ENCODE results near the gene CSDE1.
A peak's percentile ranks its signal among the peaks of the same experiment; 100 is the strongest.

The CSDE1 gene

DNA sequence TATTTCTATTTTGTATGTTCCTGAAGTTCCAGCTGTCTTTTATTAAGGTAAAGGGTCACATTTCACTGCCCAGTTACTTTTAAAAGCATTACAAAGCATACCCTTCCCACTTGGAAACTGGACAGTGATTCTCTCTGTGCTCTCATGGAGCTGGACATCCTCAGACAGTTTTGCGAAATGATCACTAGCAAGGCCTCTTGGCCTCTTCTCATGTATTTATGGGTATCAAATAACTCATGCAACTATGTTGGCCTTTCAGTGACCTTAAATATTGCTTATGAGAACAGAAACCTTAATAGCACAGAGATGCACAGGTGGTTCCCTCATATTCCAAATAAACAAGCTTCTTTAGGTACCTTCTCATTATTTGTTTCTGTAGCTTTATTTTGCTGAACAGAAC lies 54.5 kb downstream of the CSDE1 start:
- DNase-seq (ENCODE audit: low read depth in 2 of 2, low spot score in 1 of 2) = no peak

DNA sequence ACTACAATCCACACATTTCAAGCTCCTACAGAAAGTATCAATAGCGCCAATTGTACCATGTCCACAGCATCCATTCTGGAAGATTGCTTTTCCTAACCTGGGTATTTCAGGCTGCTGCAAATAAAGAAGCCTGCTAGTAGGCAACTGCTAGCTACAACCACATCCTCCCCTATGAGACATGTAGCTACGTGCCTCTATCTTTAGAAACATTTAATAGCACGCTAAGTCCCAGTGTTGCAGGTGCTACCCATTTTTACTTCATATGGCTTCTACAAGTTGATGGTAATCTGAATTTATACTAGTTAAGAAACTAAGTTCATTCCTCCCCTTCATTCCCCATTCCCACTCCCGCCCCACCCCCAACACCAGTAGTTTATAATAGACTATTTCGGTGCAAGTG lies 55.0 kb downstream of the CSDE1 start:
- DNase-seq (ENCODE audit: low read depth in 2 of 2, low spot score in 1 of 2) = no peak

DNA sequence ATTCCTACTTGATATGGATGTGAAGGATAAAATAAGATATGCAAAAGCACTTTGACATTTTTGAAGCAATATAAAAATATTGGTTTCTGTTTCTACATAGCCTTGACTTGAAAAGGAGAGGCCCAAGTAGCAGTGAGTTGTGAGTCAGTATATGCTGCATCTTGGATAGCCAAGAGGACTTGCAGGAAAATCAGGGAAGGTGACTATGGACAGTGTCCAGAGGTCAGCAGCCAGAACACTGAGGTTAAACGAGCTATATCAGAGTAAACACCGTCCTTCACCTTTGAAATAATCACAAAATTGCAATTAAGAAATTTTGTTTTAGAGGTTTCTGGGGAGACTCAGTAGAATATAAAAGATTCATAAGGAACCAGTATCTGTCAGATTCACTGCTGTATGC lies 55.9 kb downstream of the CSDE1 start:
- DNase-seq (ENCODE audit: low read depth in 2 of 2, low spot score in 1 of 2) = no peak

DNA sequence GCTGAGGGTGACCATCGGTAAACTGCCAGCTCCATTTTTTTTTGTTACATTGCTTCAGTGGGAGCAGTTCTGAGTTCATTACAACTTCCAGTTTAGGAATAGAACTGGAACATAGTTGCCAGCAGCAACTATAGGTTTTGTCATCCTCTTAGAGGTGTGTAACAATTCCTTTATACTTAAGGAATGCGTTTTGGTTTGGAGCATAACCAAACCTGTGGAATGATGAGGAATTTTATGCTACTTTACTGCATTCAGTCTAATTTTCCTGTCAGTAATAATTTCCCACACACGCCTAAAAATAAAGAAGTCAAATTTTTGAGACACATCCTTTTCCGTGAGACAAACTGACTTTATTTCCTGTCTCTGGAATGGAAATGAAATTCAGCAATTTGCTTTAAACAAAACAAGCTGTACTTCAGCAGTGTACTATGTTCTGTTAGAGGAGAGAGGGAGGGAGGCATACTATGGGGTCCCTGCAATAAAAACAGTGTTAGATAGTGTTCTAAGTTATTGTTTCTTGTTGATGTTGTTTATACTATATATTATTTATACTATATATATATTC lies 57.7 kb downstream of the CSDE1 start:
- no peak for DNase-seq (ENCODE audit: low read depth in 2 of 2, low spot score in 1 of 2)

DNA sequence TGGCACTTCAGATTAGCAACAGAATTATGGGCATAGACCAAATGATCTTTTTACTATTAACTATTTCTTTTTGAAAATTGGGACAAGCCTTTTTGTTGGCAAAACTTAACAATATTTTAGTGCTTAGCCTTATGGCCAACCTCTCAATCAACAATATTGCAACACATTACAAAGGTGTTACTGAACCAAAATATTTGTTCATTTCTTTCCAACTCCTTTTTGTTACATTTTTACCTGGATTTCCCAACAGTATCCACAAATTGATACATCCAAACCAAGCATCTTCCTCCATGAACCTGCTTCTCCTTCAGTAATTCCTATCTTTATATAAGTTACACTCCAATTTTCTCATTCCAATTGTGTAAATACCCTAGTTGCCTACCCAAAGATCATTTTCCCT lies 61.0 kb downstream of the CSDE1 start:
- DNase-seq (ENCODE audit: low read depth in 2 of 2, low spot score in 1 of 2) = no peak

DNA sequence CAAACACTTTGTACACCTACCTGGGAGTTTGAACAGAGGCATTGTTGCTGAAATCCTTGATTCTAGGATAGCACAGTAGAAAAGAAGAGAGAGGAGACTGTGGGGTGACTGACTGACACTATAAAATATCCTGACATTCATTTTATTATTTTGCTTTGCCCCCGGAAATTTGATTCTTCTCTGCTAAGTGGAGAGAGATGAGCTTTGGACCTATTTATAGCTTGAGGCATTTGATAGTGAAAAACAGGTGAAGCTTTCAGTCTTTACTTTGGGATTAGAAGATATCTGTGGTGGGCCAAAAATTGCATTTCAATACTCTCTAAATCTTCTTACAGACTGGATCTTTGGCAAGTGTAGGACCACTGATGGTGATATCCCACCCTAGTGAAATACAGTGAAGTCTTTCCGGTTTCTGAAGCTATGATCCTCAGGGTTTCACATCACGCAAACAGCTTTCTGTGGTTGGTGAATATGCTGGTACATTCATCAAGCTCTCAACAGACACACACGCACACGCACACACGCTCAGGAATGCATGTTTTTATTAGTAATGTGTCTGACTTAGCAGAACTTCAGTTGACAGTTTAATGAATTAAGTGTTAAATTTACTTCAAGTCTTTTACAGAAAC lies 62.2 kb downstream of the CSDE1 start, which contains the start of gene AMPD1:
Gene AMPD1 (minus strand): TSS at position 117 of the 629 bp plus-strand sequence. CDS start 75 bp downstream, at position 42.
- DNase-seq (ENCODE audit: low read depth in 2 of 2, low spot score in 1 of 2) = no peak

DNA sequence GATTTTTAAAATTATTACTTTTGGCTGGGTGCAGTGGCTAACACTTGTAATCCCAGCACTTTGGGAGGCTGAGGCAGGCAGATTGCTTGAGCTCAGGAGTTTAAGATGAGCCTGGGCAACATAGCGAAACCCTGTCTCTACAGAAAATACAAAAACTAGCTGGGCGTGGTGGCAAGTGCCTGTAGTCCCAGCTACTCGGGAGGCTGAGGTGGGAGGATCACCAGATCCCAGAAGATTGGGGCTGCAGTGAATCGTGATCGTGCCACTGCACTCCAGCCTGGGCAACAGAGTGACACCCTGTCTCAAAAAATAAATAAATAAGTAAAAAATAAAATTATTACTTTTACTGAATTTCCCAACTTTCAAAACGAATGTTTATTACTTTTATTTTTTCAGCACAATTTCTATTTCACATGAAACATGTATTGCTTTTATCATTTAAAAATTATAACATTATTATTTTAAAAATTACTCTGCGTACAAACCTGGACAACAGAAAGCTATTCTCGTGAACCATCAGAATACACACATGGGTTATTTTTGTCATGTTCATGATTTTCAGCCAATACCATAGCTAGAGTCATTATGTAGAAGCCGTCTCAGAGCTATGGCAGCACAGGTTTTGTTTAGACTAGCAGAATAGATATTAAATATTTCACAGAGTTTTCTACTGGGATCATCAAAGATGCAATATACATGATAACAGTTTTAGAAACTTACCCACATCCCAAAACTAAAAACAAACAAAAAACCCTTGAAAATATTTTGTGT lies 63.1 kb downstream of the CSDE1 start:
- no peak for DNase-seq (ENCODE audit: low read depth in 2 of 2, low spot score in 1 of 2)

DNA sequence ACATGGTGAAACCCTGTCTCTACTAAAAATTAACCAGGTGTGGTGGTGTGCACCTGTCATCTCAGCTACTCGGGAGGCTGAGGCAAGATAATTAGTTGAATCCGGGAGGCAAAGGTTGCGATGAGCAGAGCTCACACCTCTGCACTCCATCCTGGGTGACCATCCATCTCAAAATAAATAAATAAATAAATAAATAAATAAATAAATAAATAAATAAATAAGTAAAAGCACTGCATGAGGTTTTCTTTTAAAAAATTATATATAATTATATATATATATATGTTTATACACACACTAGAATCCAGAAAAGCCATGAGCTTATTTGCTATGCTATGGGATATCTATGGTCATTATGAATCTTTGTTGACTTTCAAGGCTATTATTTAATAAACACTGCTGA lies 64.8 kb downstream of the CSDE1 start:
- DNase-seq (ENCODE audit: low read depth in 2 of 2, low spot score in 1 of 2) = no peak

DNA sequence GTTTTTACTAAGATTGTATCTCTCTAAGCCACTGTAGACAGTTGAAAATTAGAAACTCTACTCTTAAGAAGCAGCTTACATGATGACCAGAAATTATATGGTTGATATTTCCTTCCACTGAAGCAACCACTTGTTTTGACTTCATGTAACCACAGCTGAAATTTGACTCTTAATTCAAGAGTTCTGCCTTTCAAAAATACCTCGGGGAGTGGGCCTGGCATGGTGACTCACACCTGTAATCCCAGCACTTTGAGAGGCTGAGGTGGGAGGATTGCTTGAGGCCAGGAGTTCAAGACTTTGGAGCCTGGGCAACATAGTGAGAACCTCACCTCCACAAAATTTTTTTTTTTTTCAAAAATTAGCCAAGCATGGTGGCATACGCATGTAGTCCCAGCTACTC lies 66.7 kb downstream of the CSDE1 start:
- no peak for DNase-seq (ENCODE audit: low read depth in 2 of 2, low spot score in 1 of 2)

DNA sequence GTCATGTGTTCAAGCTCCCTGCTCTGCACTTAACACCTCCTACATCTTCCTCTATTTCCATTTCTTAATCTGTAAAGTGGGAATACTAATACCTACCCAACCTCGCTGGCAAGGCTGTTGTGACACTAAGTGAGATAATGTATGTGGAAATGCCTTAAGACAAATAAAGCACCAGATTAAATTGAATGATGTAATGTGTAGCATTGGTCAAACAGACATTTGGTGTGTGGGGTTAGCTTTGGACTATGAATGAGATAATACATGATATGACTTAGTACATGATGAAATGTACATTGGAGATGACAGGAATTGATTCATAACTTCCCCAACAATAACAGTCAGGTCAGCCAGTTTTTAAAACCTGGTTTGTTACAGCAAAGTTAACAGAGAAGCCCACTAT lies 67.6 kb downstream of the CSDE1 start:
- DNase-seq (ENCODE audit: low read depth in 2 of 2, low spot score in 1 of 2) = no peak

DNA sequence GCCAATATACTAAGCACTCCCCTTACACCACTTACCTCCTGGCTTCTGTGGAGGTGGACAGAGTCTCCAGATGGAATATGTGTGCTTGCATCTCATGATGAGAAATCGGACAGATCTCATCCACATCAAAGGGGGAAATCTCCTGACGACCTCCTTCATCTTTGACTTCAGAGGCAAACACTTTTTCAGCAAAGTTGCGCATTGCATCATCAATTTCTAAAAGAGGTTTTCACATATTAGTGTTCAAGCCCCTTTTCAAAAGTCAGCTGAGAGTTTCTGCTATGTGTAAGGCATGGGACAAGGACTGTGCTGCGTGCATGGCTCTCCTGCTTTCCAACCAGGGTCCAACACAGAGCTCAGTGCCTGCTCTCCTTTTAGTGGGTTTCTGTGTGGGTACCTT lies 69.3 kb downstream of the CSDE1 start:
- no peak for DNase-seq (ENCODE audit: low read depth in 2 of 2, low spot score in 1 of 2)

DNA sequence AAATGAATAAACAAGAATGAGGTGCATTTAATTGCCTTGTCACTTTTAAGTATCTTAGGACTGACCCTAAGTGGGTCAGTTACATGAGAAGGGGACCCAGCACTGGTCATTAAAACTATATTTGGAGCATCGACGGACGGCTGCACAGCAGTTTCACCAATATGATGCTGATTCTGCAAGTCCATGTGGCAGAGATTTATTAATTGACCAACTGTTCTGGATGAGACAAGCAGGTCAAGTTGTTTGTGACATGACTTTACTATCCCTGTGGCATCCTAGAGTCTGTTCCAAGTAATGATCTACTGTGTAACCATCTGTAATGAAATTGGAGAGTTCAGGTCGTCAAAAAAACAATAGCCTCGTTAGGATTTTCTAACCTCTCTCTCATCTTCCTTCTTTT lies 71.9 kb downstream of the CSDE1 start:
- DNase-seq (ENCODE audit: low read depth in 2 of 2, low spot score in 1 of 2) = no peak

DNA sequence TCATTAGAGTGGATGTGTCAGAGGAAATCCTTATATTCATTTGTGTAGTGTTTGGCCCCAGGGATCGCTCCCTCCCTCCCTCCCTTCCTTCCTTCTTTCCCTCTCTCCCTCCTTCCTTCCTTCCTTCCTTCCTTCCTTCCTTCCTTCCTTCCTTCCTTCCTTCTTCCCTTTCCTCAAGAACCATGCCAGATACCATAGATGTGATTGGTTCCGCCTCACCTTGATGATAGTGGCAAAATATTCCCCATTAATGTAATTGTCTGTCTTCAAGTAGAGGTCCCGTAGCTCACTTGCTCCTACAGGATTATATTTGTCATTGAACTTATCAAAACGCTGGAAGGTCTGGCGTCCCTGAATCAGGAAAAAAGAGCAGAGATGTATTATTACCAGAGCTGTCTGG lies 80.1 kb downstream of the CSDE1 start:
- no peak for DNase-seq (ENCODE audit: low read depth in 2 of 2, low spot score in 1 of 2)

DNA sequence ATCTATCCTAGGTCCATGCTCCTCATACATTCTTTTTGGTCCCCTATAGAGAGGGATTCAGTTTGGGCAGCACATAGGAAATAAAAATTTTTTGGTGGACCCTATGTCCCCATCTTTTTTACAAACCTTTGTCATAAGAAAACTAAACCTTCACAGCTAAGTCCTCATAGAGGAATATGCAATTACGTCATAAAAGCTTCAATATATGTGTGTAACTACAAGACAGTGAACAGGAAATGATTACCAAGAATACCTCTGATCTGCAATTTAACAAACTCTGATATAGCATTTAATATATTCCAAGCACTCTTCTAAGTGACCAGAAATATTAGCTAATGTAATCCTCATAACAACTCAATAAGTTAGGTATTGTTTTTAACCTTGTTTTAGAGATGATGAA lies 81.7 kb downstream of the CSDE1 start:
- DNase-seq (ENCODE audit: low read depth in 2 of 2, low spot score in 1 of 2) = no peak

DNA sequence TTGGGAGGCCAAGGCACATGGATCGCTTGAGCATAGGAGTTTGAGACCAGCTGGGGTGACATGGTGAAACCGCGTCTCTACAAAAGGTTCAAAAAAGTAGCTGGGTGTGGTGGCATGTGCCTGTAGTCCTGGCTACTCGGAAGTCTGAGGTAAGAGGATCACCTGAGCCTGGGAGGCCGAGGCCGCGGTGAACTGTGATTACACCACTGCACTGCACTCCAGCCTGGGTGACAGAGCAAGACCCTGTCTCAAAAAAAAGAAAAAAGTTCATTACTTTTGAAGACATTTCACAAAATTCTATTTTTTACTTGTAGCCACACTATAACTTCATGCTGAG lies 85.9 kb downstream of the CSDE1 start:
- DNase-seq (ENCODE audit: low read depth in 2 of 2, low spot score in 1 of 2) = no peak

DNA sequence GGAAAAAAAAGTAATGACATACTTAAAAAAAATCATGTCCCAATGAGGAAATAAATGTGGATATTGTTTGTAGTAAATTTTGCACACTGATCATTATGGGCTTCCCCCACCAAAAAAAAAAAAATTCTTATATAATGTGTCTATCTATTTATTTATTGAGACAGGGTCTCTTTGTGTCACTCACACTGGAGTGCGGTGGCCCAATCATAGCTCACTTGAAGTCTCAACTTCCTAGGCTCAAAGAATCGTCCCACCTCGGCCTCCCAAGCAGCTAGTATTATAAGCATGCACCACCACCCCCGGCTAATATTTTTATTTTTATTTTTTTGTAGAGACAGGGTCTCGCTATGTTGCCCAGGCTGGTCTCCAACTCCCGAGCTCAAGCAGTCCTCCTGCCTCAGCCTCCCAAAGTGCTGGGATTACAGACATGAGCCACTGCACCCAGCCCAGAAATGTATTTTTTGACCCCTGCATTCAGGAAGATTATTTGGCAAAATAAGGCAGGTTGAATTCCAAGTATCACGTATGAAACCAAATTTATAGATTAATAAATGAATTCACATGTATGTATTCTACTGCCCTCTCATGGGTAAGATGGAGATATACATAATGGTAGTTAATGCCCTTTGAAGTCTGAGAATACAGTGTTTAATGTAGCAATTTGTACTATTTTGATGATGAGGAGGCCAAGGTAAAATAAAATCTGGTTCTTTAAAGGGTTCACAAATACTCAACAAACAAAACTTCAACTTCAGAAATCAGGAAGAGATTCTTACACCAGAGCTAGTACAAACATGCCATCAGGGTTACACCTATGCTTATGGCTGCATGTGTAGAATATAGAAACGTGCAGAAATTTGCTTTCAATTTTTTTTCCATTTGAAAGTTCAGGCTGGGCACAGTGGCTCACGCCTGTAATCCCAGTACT lies 86.5 kb downstream of the CSDE1 start:
- DNase-seq (ENCODE audit: low read depth in 2 of 2, low spot score in 1 of 2) = no peak

DNA sequence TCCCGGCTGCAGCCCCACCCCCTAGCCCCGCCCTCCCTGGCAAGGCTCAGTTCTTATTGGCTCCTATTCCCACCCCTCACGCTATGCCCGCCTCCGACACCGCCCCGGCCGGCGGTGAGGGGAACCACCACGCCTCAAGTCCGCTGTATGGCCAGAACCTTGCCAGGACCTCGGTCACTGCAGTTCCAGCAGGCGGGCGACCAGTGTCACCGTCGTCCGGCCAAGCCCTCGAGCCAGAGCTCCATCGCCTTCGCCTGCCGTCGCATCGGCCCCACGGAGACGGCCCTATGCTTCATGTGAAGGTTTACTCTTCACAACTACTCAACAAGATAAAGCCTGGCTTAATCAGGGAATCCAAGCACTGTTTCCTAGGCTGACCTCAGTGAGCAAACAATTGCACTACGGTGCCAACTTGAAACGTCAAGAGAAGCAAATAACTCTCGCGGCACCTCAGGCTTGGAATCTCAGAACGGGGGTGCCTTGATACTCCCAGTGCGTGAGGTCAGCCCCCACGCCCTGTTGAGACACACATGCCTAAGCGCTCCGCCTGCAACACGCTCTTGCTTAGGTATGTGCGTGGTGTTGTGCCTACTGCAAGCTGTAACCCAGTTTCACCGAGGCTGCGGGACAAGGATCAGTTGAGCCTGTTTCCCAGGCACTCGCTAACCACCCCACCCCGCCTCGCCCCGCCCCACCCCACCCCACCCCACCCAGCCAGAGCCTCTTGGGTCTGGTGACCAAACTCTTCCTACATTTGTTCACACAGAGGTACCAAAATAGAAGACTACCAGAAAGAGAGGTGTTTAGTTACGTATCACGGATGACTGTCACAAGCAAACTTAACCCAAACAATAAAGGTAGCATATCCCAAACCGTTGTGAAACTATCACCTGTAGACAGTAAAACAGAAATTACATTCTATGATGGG lies 87.4 kb downstream of the CSDE1 start:
- DNase-seq (ENCODE audit: low read depth in 2 of 2, low spot score in 1 of 2) = peak; percentile 66 to 75

DNA sequence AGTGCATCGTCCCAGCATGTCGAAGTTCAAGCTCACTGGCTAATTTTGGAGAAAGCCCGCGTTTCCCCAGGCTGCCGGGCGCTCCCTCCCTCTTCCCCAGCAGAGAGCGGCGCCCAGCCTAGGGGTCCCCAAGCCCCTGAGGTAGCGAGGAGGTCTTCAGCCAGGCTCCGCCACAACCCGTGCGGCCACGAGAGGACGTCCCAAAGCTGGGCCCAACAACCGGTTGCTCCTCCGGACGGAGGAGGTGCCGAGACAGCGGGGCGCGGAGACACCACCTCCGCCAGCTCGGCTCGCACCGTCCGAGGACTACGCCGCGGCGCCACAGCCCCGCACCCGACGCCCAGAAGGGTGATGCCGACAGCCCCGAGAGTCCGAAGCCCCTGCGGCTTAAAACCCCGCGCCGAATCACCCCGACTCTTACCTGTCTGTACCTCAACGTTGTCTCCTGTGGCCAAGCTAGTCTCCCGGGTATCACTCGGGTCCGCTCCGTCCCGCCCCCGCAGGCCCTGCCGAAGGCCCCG lies 88.2 kb downstream of the CSDE1 start, which contains the start of gene DENND2C:
Gene DENND2C (minus strand): TSS at position 488 of the 521 bp plus-strand sequence. CDS start 44,065 bp downstream, outside the sequence.
- no peak for DNase-seq (ENCODE audit: low read depth in 2 of 2, low spot score in 1 of 2)

DNA sequence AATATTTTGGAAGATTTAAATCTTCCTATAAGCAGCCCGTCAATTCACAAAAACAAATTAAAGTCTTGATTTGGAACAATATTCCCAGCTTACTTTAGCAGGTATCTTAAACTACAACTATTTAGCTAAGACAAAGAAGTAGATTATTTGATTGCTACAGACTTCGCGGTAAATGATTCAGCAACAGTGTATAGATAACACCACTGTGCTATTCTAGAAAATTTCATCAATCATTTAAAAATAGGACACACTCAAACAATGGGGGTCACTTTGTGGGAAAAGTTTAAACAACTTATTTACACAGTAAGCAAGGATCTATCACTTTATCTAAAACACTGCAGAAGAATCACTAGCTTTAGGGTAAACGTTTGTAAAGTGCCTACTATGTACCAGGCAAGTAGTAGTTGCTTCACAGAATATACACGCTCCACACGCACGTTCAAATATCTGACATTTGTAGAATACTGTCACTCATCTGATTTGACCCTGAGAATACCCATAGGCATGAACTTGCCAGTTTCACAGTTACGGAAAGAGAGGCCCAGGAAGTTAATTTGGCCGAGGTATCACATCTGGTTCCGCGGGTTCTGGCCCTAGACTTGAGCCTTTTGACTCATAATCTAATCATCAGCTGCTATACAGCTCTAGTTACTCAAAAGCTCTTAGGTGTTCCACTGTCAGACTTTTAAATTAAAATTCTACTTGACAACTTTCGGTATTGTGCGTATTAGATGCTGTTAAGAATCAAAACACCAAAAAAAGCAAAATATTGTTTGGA lies 88.8 kb downstream of the CSDE1 start:
- no peak for DNase-seq (ENCODE audit: low read depth in 2 of 2, low spot score in 1 of 2)

Measured in stimulated activated CD8-positive, alpha-beta memory T cell treated with anti-CD3 and anti-CD28 coated beads, Interleukin-4, amount 100 ng/mL, for 4 hours (primary cell).